T-helper 1 cell (primary cell): ENCODE results near the gene CDK5RAP2.
"Not testable (repeated sequence)": the region's sequence is repeated elsewhere in the genome, so short reads cannot be mapped to it uniquely, and the experiment has no call there.

Source experiments
- DNase-seq, 5 donors: peaks; one replicate each; pipeline ENCODE4 v3.0.0-alpha.2; 2012 to 2020

Gene CDK5RAP2

GRCh38 chr9:120542701-120543490 lies 37.1 kb downstream of the CDK5RAP2 start:
- no peak for DNase-seq

GRCh38 chr9:120541921-120542320 lies 38.0 kb downstream of the CDK5RAP2 start:
- no peak for DNase-seq

GRCh38 chr9:120539951-120540350 lies 40.0 kb downstream of the CDK5RAP2 start:
- no peak for DNase-seq

GRCh38 chr9:120538339-120538738 lies 41.6 kb downstream of the CDK5RAP2 start:
- DNase-seq: no peak

- no peak for DNase-seq
Observed at GRCh38 chr9:120536949-120537640, 42.9 kb downstream of the CDK5RAP2 start.

GRCh38 chr9:120536094-120536493 lies 43.9 kb downstream of the CDK5RAP2 start:
- no peak for DNase-seq

- no peak for DNase-seq
Observed at GRCh38 chr9:120534266-120534665, 45.7 kb downstream of the CDK5RAP2 start.

GRCh38 chr9:120532891-120533290 lies 47.1 kb downstream of the CDK5RAP2 start:
- no peak for DNase-seq

- DNase-seq: no peak
Observed at GRCh38 chr9:120532475-120532874, 47.5 kb downstream of the CDK5RAP2 start.

- no peak for DNase-seq
Observed at GRCh38 chr9:120531683-120532300, 48.2 kb downstream of the CDK5RAP2 start.

GRCh38 chr9:120530220-120530832 lies 49.6 kb downstream of the CDK5RAP2 start:
- DNase-seq: not testable (repeated sequence)

- no peak for DNase-seq
Observed at GRCh38 chr9:120528829-120529228, 51.1 kb downstream of the CDK5RAP2 start.

- DNase-seq: no peak
Observed at GRCh38 chr9:120528327-120528726, 51.6 kb downstream of the CDK5RAP2 start.

- DNase-seq: no peak
Observed at GRCh38 chr9:120526534-120526933, 53.4 kb downstream of the CDK5RAP2 start.

- DNase-seq: no peak
Observed at GRCh38 chr9:120524863-120525262, 55.1 kb downstream of the CDK5RAP2 start.

- no peak for DNase-seq
Observed at GRCh38 chr9:120524038-120524437, 55.9 kb downstream of the CDK5RAP2 start.

- no peak for DNase-seq
Observed at GRCh38 chr9:120522558-120522957, 57.4 kb downstream of the CDK5RAP2 start.

- no peak for DNase-seq
Observed at GRCh38 chr9:120522032-120522431, 57.9 kb downstream of the CDK5RAP2 start.

GRCh38 chr9:120521101-120521500 lies 58.9 kb downstream of the CDK5RAP2 start:
- no peak for DNase-seq

GRCh38 chr9:120515996-120516395 lies 64.0 kb downstream of the CDK5RAP2 start:
- DNase-seq: not testable (repeated sequence)

GRCh38 chr9:120515481-120515880 lies 64.5 kb downstream of the CDK5RAP2 start:
- not testable (repeated sequence) for DNase-seq

GRCh38 chr9:120514405-120514804 lies 65.6 kb downstream of the CDK5RAP2 start:
- no peak for DNase-seq

GRCh38 chr9:120513825-120514396 lies 66.1 kb downstream of the CDK5RAP2 start:
- DNase-seq: no peak
